GM12878 (cell line): ENCODE measurements around the gene MFAP4. TPM values are rescaled to one million over a fixed set of nuclear protein-coding genes. Genes with fewer than 3 reads are reported as not detected.

Source experiments
- ATAC-seq: fragments of 200-7000 bp; cut with Tn5 transposase; 3 replicates; pipeline ENCODE4 v1.9.1; 2020; ENCODE audit warnings: mild to moderate bottlenecking, moderate library complexity
- BruUV-seq: library from RNA; stranded (reverse); fragments of 400-500 nt; replicated peaks from 2 replicates; lab custom pipeline; 2021; lab: Mats Ljungman, UMichigan
- CTCF ChIA-PET: fragments of 300-600 bp; sonication (Branson Sonifier 250); formaldehyde crosslinking; extraction: SDS; loops from one replicate; lab custom pipeline; 2021; ENCODE audit warnings: inconsistent platforms; lab: Yijun Ruan, JAX
- POLR2A ChIA-PET: fragments of 350-600 bp; formaldehyde crosslinking; extraction: SDS; loops from one replicate; lab custom pipeline; 2021; ENCODE audit warnings: inconsistent platforms; lab: Charles Lee
- RAD21 ChIA-PET: fragments of 300-600 bp; sonication (Branson Sonifier 250); formaldehyde crosslinking; loops from one replicate; lab custom pipeline; 2023; ENCODE audit warnings: antibody characterized with exemption; ENCODE audit not compliant: unreplicated experiment; lab: Charles Lee
- SMC1A ChIA-PET: fragments of 300-600 bp; sonication (Branson Sonifier 250); formaldehyde crosslinking; loops from one replicate; lab custom pipeline; 2023; ENCODE audit not compliant: unreplicated experiment, uncharacterized antibody; lab: Charles Lee
- DNase-seq: peaks from one replicate; pipeline ENCODE4 v3.0.0-alpha.2; 2011; ENCODE audit warnings: low read depth, low spot score
- FAIRE-seq: peaks from 3 replicates; lab custom pipeline; 2011; peaks lifted over from hg19 to GRCh38; lab: Jason Lieb, UNC
- H2AFZ ChIP-seq: 2 replicates; pipeline ENCODE4 v1.6.0; 2011; ENCODE audit warnings: low read depth, low read length, control low read depth; ENCODE audit not compliant: control insufficient read depth
- H3K27ac ChIP-seq: 2 replicates; pipeline ENCODE4 v1.5.1; 2011; ENCODE audit warnings: control low read depth; ENCODE audit not compliant: control insufficient read depth, insufficient read depth
- H3K27me3 ChIP-seq, 2 experiments: replicated peaks in 1 of 2; 2 replicates each; pipeline versions ENCODE4 v1.6.0 to v1.6.1; 2011; ENCODE audit warnings: low read length in 1 of 2; ENCODE audit not compliant: control insufficient read depth in 2 of 2, insufficient read depth in 2 of 2
- H3K36me3 ChIP-seq, 2 experiments: 2 replicates each; pipeline ENCODE4 v1.5.1; 2011; ENCODE audit warnings: low read length in 1 of 2; ENCODE audit not compliant: control insufficient read depth in 2 of 2, insufficient read depth in 2 of 2
- H3K4me1 ChIP-seq: 2 replicates; pipeline ENCODE4 v1.6.1; 2011; ENCODE audit warnings: mild to moderate bottlenecking, low read length, moderate library complexity, mixed read lengths; ENCODE audit not compliant: control insufficient read depth, insufficient read depth
- H3K4me2 ChIP-seq: 2 replicates; pipeline ENCODE4 v1.6.0; 2011; ENCODE audit warnings: control low read depth; ENCODE audit not compliant: control insufficient read depth, insufficient read depth
- H3K4me3 ChIP-seq: fragments of 200-600 bp; sonication (generic); 2 replicates; pipeline ENCODE4 v1.5.1; 2016
- H3K79me2 ChIP-seq: 2 replicates; pipeline ENCODE4 v1.6.0; 2011; ENCODE audit warnings: low read length; ENCODE audit not compliant: control insufficient read depth, insufficient read depth
- H3K9ac ChIP-seq: 2 replicates; pipeline ENCODE4 v1.8.0; 2011; ENCODE audit warnings: low read length, control low read depth, mixed read lengths; ENCODE audit not compliant: control insufficient read depth, insufficient read depth
- H3K9me3 ChIP-seq: replicated peaks from 3 replicates; pipeline ENCODE4 v1.5.1; 2011; ENCODE audit warnings: mild to moderate bottlenecking, low read length; ENCODE audit not compliant: control insufficient read depth, insufficient read depth
- H4K20me1 ChIP-seq: 2 replicates; pipeline ENCODE4 v1.6.0; 2011; ENCODE audit not compliant: control insufficient read depth, insufficient read depth
- BCLAF1 ChIP-seq: fragments of 450-650 bp; IDR thresholded peaks from 2 replicates; pipeline ENCODE4 v1.6.1; 2017; ENCODE audit warnings: antibody characterized with exemption, mild to moderate bottlenecking, moderate library complexity
- GABPA ChIP-seq: IDR thresholded peaks from 2 replicates; pipeline ENCODE4 v1.6.1; 2014; ENCODE audit warnings: antibody characterized with exemption, low read depth, mild to moderate bottlenecking, inconsistent platforms
- IKZF1 ChIP-seq: fragments of 450-650 bp; conservative IDR thresholded peaks from 2 replicates; pipeline ENCODE4 v1.6.1; 2017; ENCODE audit warnings: antibody characterized with exemption, mild to moderate bottlenecking
- JUNB ChIP-seq: IDR thresholded peaks from 2 replicates; pipeline ENCODE4 v1.6.1; 2016; ENCODE audit warnings: antibody characterized with exemption, mild to moderate bottlenecking
- MEF2B ChIP-seq: fragments of 450-650 bp; IDR thresholded peaks from 2 replicates; pipeline ENCODE4 v1.6.1; 2018; ENCODE audit warnings: mild to moderate bottlenecking, moderate library complexity; ENCODE audit not compliant: partially characterized antibody, poor library complexity, severe bottlenecking
- NBN ChIP-seq: fragments of 450-650 bp; IDR thresholded peaks from 2 replicates; pipeline ENCODE4 v1.6.1; 2016
- PBX3 ChIP-seq: IDR thresholded peaks from 2 replicates; pipeline ENCODE4 v1.6.1; 2011; ENCODE audit warnings: mild to moderate bottlenecking, low read depth, low read length, moderate library complexity; ENCODE audit not compliant: insufficient replicate concordance
- RB1 ChIP-seq: fragments of 450-650 bp; formaldehyde crosslinking; IDR thresholded peaks from 2 replicates; pipeline ENCODE4 v1.6.1; 2017; ENCODE audit warnings: mild to moderate bottlenecking, borderline replicate concordance
- STAT3 ChIP-seq: IDR thresholded peaks from 2 replicates; pipeline ENCODE4 v1.6.1; 2011; ENCODE audit warnings: low read depth, low read length, improper control_type of control experiment
- TCF12 ChIP-seq: IDR thresholded peaks from 2 replicates; pipeline ENCODE4 v1.6.1; 2011; ENCODE audit warnings: low read depth, mild to moderate bottlenecking, low read length
- YY1 ChIP-seq: IDR thresholded peaks from 2 replicates; pipeline ENCODE4 v1.6.1; 2011; ENCODE audit warnings: low read depth, mild to moderate bottlenecking, low read length
- ZNF207 ChIP-seq: fragments of 450-650 bp; IDR thresholded peaks from 2 replicates; pipeline ENCODE4 v1.6.1; 2014; ENCODE audit warnings: antibody characterized with exemption, mild to moderate bottlenecking, borderline replicate concordance
- WGBS: methylation state at CpG from one replicate; pipeline ENCODE4 v1.1.6; 2016; ENCODE audit warnings: low lambda C conversion rate; ENCODE audit not compliant: insufficient replicate concordance, insufficient coverage; ENCODE audit errors: missing lambda C conversion rate; 5-methylcytosine and 5-hydroxymethylcytosine counted together
- in situ Hi-C: fragments of 300-500 bp; cut with MboI; formaldehyde crosslinking; loops from 9 replicates; pipeline ENCODE4 v1.14.3; 2018; ENCODE audit warnings: mixed read lengths
- intact Hi-C: fragments of 100-400 bp; cut with micrococcal nuclease; formaldehyde crosslinking; loops from one replicate; pipeline ENCODE4 v1.14.2; 2022; ENCODE audit not compliant: unreplicated experiment
- polyA plus RNA-seq, 11 experiments: library from polyadenylated mRNA; depleted of rRNA in 4 of 11; unstranded in 6 of 11; stranded (reverse) in 5 of 11; fragments of >200 nt; fragmentation: Nextera tagmentation in 4 of 11; fragmentation: Illumina TruSeq in 1 of 11; extraction: Ambion mirVana in 4 of 11; extraction: Trizol in 1 of 11; gene quantifications; 1 replicate in 1 of 11; 2 replicates in 10 of 11; pipeline versions ENCODE4 v1.2.1 to v1.2.3, GENCODE V29; 2011 to 2016; ENCODE audit warnings: inconsistent platforms in 2 of 11, missing spikeins in 2 of 11, low read depth in 1 of 11
- total RNA-seq, 4 experiments: library from RNA; depleted of rRNA in 3 of 4; stranded (reverse); fragments of >200 nt in 3 of 4; fragmentation: Illumina TruSeq in 1 of 4; extraction: Trizol in 1 of 4; gene quantifications; 2 replicates each; pipeline versions ENCODE4 v1.2.1 to v1.2.3, GENCODE V29; 2013 to 2021
- TF ChIP-seq, protein P1 (sequence below), 3 experiments: IDR thresholded peaks in 2 of 3; conservative IDR thresholded peaks in 1 of 3; 2 replicates each; pipeline ENCODE4 v1.5.1; 2011; ENCODE audit warnings: low read depth in 3 of 3, low read length in 3 of 3, mild to moderate bottlenecking in 3 of 3, control low read depth in 2 of 3, moderate library complexity in 2 of 3, inconsistent platforms in 1 of 3, mixed read lengths in 1 of 3; ENCODE audit not compliant: control insufficient read depth in 2 of 3, insufficient read depth in 1 of 3; ENCODE audit errors: extremely low read depth in 1 of 3

Gene MFAP4
- total and polyA plus RNA-seq, 10 of the 15 experiments (the other 5 are each of a cell fraction or from before 2014, with no cell fraction given) = 0.08 to 0.28 (median 0.09) TPM; not detected in 7

GRCh38 chr17:19388791-19389785 lies 2.1 kb upstream of the MFAP4 start:
- Histone ChIP-seq H3K27ac (no peak overlapping the region), H3K4me2 (no peak overlapping the region), H3K9me3 (no peaks in the 10 kb centered on the region), H3K79me2 (no peaks in the 10 kb centered on the region), H3K4me1 (no peaks in the 10 kb centered on the region), H3K27me3 (peaks cover 0 to 1% of the 10 kb centered on the region in 2 experiments; a peak in 1 of 4 replicates), H3K4me3 (no peak overlapping the region), H2AFZ (no peak overlapping the region), H4K20me1 (no peaks in the 10 kb centered on the region), H3K9ac (no peak overlapping the region), H3K36me3 (no peaks in the 10 kb centered on the region; a peak in 1 of 4 replicates)
- in situ Hi-C loops (no loop called here), intact Hi-C loops (no loop called here)
- TF ChIP-seq PBX3 (no peak), NBN (no peak), TCF12 (no peak), JUNB (no peak), STAT3 (no peak), YY1 (no peak), BCLAF1 (no peak), GABPA (no peak), IKZF1 (no peak), RB1 (no peak), ZNF207 (no peak), MEF2B (no peak)
- TF ChIP-seq, protein P1, sequence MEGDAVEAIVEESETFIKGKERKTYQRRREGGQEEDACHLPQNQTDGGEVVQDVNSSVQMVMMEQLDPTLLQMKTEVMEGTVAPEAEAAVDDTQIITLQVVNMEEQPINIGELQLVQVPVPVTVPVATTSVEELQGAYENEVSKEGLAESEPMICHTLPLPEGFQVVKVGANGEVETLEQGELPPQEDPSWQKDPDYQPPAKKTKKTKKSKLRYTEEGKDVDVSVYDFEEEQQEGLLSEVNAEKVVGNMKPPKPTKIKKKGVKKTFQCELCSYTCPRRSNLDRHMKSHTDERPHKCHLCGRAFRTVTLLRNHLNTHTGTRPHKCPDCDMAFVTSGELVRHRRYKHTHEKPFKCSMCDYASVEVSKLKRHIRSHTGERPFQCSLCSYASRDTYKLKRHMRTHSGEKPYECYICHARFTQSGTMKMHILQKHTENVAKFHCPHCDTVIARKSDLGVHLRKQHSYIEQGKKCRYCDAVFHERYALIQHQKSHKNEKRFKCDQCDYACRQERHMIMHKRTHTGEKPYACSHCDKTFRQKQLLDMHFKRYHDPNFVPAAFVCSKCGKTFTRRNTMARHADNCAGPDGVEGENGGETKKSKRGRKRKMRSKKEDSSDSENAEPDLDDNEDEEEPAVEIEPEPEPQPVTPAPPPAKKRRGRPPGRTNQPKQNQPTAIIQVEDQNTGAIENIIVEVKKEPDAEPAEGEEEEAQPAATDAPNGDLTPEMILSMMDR (IDR thresholded peaks at IDR 0.05 in 2 of 3, conservative IDR thresholded peaks at IDR 0.05 in 1 of 3; ENCODE audit: control insufficient read depth in 2 of 3, extremely low read depth in 1 of 3, insufficient read depth in 1 of 3, low read depth in 3 of 3, low read length in 3 of 3) = no peak
- DNase-seq (no peak), ATAC-seq (no peak), FAIRE-seq (no peak)
- ChIA-PET POLR2A (interaction anchor here (0.7 kb wide), 1 partner anchor 334 kb away, joined by 3 read pairs; no protein-coding TSS in a partner anchor), CTCF (interaction anchor here (0.6 to 1.4 kb wide), 4 partner anchors 11 to 66 kb away, joined by 3 to 7 read pairs (median 3); partner anchors contain the start of genes B9D1 and MAPK7), SMC1A (interaction anchor here (0.7 kb wide), 1 partner anchor 33 kb away, joined by 3 read pairs; no protein-coding TSS in a partner anchor), RAD21 (no interaction called here)
- BruUV-seq = no TSS peak
- WGBS = 38% methylated on average over 5 of the region's 5 CpGs
